RWPE2 (cell line): ENCODE data around the gene CASS4.

Experiments used
- ATAC-seq: fragments of 200-7000 bp; cut with Tn5 transposase; 3 replicates; pipeline ENCODE4 v1.9.1; 2021; ENCODE audit warnings: low read depth
- DNase-seq: peaks from one replicate; pipeline ENCODE4 v3.0.0-alpha.2; 2020; ENCODE audit warnings: low spot score
- H3K27ac ChIP-seq: fragments of 450-650 bp; 2 replicates; pipeline ENCODE4 v1.5.1; 2017; ENCODE audit warnings: mild to moderate bottlenecking; ENCODE audit not compliant: poor library complexity, severe bottlenecking
- H3K27me3 ChIP-seq: fragments of 250-450 bp; sonication (Bioruptor Pico); 2 replicates; pipeline ENCODE4 v1.5.1; 2021; ENCODE audit warnings: mild to moderate bottlenecking, moderate library complexity; ENCODE audit not compliant: insufficient read depth, poor library complexity, severe bottlenecking
- H3K36me3 ChIP-seq: fragments of 250-450 bp; sonication (Bioruptor Pico); 2 replicates; pipeline ENCODE4 v1.5.1; 2020; ENCODE audit warnings: low read depth, mild to moderate bottlenecking, moderate library complexity
- H3K4me1 ChIP-seq: fragments of 250-450 bp; sonication (Bioruptor Pico); 2 replicates; pipeline ENCODE4 v1.5.1; 2021; ENCODE audit warnings: mild to moderate bottlenecking, moderate library complexity; ENCODE audit not compliant: insufficient read depth, poor library complexity, severe bottlenecking
- H3K4me3 ChIP-seq: fragments of 250-450 bp; sonication (Bioruptor Pico); 2 replicates; pipeline ENCODE4 v1.5.1; 2021; ENCODE audit warnings: mild to moderate bottlenecking, moderate library complexity; ENCODE audit not compliant: severe bottlenecking
- H3K9me3 ChIP-seq: fragments of 250-450 bp; sonication (Bioruptor Pico); 2 replicates; pipeline ENCODE4 v1.5.1; 2021; ENCODE audit warnings: mild to moderate bottlenecking, moderate library complexity; ENCODE audit not compliant: severe bottlenecking
- TF ChIP-seq, protein P1 (sequence below): fragments of 450-650 bp; IDR thresholded peaks from one replicate; pipeline ENCODE4 v1.5.1; 2017; ENCODE audit warnings: mild to moderate bottlenecking, moderate library complexity; ENCODE audit not compliant: poor library complexity, severe bottlenecking

Gene CASS4

DNA sequence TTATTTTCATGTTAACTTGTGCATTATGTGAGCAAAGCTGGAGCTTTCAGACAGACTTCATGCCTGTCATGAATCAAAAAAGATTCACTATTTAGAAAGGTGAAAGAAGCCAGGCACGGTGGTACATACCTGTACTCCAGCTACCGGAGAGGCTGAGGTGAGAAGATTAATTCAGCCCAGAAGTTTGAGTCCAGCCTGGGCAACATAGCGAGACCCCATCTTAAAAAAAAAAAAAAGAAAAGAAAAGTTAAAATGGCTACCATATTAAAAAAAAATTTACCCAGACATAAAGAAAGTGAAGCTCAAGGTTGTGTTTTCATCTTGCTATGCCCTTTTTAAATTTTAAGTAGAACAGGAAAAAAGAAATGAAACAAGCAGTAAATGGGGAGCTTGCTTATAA is 889 bp downstream of the CASS4 start:
- Histone ChIP-seq H3K36me3 (peaks cover 1% of the 10 kb centered on the region), H3K27me3 (no peaks in the 10 kb centered on the region), H3K9me3 (no peaks in the 10 kb centered on the region), H3K4me3 (no peak overlapping the region), H3K27ac (no peak overlapping the region), H3K4me1 (no peaks in the 10 kb centered on the region)
- TF ChIP-seq, protein P1, sequence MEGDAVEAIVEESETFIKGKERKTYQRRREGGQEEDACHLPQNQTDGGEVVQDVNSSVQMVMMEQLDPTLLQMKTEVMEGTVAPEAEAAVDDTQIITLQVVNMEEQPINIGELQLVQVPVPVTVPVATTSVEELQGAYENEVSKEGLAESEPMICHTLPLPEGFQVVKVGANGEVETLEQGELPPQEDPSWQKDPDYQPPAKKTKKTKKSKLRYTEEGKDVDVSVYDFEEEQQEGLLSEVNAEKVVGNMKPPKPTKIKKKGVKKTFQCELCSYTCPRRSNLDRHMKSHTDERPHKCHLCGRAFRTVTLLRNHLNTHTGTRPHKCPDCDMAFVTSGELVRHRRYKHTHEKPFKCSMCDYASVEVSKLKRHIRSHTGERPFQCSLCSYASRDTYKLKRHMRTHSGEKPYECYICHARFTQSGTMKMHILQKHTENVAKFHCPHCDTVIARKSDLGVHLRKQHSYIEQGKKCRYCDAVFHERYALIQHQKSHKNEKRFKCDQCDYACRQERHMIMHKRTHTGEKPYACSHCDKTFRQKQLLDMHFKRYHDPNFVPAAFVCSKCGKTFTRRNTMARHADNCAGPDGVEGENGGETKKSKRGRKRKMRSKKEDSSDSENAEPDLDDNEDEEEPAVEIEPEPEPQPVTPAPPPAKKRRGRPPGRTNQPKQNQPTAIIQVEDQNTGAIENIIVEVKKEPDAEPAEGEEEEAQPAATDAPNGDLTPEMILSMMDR = no peak
- no peak for ATAC-seq
- no peak for DNase-seq

DNA sequence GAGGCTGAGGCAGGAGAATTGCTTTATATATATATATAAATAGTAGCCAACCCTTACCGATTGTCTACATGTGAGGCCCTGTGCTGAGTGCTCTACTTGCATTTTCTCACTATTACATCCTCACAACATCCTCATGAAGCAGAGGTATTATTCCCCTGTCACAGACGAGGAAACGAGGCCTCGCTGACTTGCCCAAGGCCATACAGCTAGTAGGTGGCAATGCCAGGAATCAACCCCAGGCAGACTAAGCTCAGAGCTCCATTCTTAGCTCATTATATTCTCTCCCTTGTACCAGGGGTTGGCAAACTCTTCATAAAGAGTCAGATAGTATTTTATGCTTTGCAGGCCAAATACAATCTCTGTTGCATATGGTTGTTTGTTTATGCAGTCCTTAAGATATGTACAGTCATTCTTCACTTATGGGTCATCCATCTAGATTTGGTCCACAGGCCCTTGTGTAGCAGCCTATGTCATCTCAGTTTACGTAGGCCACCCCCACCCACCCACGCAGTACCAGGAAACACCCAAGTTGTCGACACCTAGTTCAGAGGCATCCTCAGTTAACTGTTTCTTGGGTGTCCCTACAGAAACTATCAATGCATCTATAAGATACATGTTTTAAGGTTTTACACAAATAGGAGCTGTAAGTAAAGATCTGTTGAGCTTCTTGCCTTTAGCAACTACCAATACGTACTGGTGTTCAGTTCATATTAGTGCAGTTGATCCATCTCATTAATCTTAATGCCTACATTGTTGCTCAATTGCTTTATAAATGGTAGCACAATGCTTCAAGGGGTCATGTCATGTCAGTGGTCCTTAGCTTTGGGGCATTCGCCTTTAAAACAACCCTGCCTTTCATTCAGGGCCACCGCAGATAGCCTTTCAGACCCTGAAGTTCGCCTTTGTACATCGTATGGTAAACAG is 3.0 kb downstream of the CASS4 start:
- Histone ChIP-seq H3K4me1 (no peaks in the 10 kb centered on the region), H3K27me3 (no peaks in the 10 kb centered on the region), H3K4me3 (no peak overlapping the region), H3K36me3 (no peaks in the 10 kb centered on the region; the same call in 1 of the 2 replicates), H3K9me3 (no peaks in the 10 kb centered on the region), H3K27ac (no peak overlapping the region)
- ATAC-seq (no peak), DNase-seq (no peak)
- TF ChIP-seq, protein P1 = no peak

DNA sequence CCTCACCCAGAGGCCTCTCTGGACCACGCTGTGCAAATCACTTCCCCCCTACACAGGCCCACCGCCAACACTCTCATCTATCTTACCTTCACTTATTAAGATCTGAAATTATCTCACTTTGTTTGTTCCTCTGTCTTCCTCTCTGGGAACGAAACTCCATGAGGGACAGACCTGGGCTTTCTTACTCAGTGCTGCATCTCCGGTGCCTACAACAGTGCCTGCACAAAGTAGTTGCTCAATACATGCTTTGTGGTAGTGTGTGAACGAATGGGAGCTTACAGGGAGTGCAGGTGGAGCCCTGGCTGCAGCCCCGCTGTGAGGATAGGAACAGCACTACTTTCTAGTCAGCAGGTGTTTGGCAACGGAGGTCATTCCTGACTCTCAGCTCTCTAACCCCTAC is 5.3 kb downstream of the CASS4 start:
- TF ChIP-seq, protein P1 = no peak
- H3K36me3 ChIP-seq = no peaks in the 10 kb centered on the region
- no peak overlapping the region for H3K4me3 ChIP-seq
- H3K27me3 ChIP-seq = no peaks in the 10 kb centered on the region
- H3K9me3 ChIP-seq = no peaks in the 10 kb centered on the region
- no peak overlapping the region for H3K27ac ChIP-seq
- ATAC-seq (no peak), DNase-seq (no peak)
- H3K4me1 ChIP-seq = no peaks in the 10 kb centered on the region

DNA sequence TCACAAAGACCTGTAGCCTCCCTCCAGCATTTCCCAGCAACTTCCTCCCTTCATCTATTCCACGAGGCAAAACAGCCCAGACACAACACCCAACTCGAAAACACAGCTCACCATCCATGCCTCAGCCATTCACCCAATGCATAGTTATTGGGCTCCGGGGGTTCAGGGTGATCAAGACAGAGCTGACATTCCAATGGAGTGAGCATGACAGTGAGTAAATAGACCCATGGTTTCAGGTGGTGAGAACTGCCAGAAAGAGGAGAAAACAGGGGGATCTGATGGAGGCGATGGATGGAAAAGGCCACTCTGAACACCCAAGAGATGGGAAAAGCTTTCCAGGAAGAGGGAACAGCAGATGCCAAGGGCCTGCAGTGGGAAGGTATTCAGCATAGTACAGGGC is 5.9 kb downstream of the CASS4 start:
- Histone ChIP-seq H3K36me3 (no peaks in the 10 kb centered on the region), H3K27ac (no peak overlapping the region), H3K27me3 (no peaks in the 10 kb centered on the region), H3K4me1 (no peaks in the 10 kb centered on the region), H3K9me3 (no peaks in the 10 kb centered on the region), H3K4me3 (no peak overlapping the region)
- TF ChIP-seq, protein P1 = no peak
- ATAC-seq = peak; percentile 45; the same call in 1 of the 3 replicates
- no peak for DNase-seq

DNA sequence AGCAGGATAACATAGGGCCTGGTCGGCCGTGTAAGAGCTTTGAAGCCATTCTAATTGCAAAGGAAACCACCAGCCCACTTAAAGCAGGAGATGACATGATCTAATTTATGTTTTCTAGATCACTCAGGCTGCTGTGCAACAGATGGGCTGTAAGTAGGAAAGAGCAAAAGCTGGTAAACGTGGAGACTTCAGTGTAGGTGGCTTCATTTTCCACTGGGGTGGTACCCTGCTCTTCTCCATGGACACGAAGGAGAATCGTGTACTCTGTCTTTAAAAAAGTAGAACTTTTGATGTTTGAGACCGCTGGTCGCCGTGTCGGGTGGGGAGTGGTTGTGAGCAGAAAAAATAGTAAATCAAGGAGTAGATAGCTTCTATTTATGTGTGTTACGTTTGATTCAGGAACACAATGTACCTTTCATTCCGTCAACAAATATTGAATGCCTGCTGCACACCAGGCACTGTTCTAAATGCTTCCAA is 6.4 kb downstream of the CASS4 start:
- ATAC-seq (no peak), DNase-seq (no peak)
- Histone ChIP-seq H3K27ac (no peak overlapping the region), H3K4me1 (no peaks in the 10 kb centered on the region), H3K36me3 (no peaks in the 10 kb centered on the region), H3K4me3 (no peak overlapping the region), H3K27me3 (no peaks in the 10 kb centered on the region), H3K9me3 (no peaks in the 10 kb centered on the region)
- TF ChIP-seq, protein P1 = no peak
